Gastroesophageal sphincter (tissue), 3 donors: Measurements from ENCODE around the gene ITPA.
"Not testable (repeated sequence)": the region's sequence is repeated elsewhere in the genome, so short reads cannot be mapped to it uniquely, and the experiment has no call there.

ENCODE experiments used
- EP300 ChIP-seq: sonication (generic); formaldehyde crosslinking; IDR thresholded peaks from one replicate; pipeline ENCODE4 v1.6.1; 2017; ENCODE audit warnings: antibody characterized with exemption, mild to moderate bottlenecking
- POLR2A ChIP-seq, 2 donors: fragments of 450-650 bp; IDR thresholded peaks; one replicate each; pipeline ENCODE4 v1.6.1; 2017; ENCODE audit warnings: antibody characterized with exemption in 2 of 2, mild to moderate bottlenecking in 2 of 2, moderate library complexity in 1 of 2
- POLR2AphosphoS5 ChIP-seq: sonication (generic); formaldehyde crosslinking; IDR thresholded peaks from one replicate; pipeline ENCODE4 v1.6.1; 2017; ENCODE audit warnings: antibody characterized with exemption
- TF ChIP-seq, protein P1 (sequence below), 4 experiments: fragments of 200-600 bp in 2 of 4; fragments of 450-650 bp in 2 of 4; sonication (generic) in 1 of 4; IDR thresholded peaks; one replicate each; pipeline ENCODE4 v1.5.1; 2017 to 2019; ENCODE audit warnings: antibody characterized with exemption in 4 of 4, mild to moderate bottlenecking in 2 of 4, moderate library complexity in 2 of 4

DNA sequence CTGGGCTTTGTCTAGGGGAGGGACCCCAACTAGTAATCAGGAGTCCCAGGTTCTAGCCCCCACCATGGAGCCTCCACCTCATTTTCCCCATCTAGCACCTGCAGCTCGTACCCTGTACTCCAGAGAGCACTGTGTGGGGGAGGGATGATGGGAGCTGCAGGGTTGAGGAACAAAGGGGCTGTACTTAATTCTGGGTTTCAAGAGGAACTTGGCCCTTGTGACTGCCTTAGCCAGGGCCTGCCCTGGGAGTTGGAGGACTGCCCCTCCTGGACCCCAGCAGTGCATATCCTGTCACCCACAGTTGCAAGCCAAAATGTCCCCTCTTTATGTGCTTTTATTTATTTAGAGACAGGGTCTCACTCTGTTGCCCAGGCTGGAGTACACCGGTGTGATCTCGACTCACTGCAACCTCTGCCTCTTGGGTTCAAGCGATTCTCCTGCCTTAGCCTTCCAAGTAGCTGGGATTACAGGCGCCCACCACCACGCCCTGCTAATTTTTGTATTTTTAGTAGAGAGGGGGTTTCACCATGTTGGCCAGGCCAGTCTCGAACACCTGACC is 6.1 kb downstream of the ITPA start:
- TF ChIP-seq, protein P1, sequence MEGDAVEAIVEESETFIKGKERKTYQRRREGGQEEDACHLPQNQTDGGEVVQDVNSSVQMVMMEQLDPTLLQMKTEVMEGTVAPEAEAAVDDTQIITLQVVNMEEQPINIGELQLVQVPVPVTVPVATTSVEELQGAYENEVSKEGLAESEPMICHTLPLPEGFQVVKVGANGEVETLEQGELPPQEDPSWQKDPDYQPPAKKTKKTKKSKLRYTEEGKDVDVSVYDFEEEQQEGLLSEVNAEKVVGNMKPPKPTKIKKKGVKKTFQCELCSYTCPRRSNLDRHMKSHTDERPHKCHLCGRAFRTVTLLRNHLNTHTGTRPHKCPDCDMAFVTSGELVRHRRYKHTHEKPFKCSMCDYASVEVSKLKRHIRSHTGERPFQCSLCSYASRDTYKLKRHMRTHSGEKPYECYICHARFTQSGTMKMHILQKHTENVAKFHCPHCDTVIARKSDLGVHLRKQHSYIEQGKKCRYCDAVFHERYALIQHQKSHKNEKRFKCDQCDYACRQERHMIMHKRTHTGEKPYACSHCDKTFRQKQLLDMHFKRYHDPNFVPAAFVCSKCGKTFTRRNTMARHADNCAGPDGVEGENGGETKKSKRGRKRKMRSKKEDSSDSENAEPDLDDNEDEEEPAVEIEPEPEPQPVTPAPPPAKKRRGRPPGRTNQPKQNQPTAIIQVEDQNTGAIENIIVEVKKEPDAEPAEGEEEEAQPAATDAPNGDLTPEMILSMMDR (IDR thresholded peaks at IDR 0.05) = not testable (repeated sequence)
- not testable (repeated sequence) for TF ChIP-seq POLR2A (IDR thresholded peaks at IDR 0.05); POLR2AphosphoS5; EP300
